NCI-H1048 (cell line): ENCODE data around the gene ABHD11.
"Not testable (repeated sequence)": the region's sequence is repeated elsewhere in the genome, so short reads cannot be mapped to it uniquely, and the experiment has no call there.

Experiments used
- DNase-seq: peaks from one replicate; lab custom pipeline; 2025; lab: John Stamatoyannopoulos, UW

ABHD11 gene

GRCh38 chr7:73718905-73719805 is 19.4 kb downstream of the ABHD11 start, which contains the start of gene STX1A:
Gene STX1A, minus strand, starts transcription at chr7:73719669. Its CDS starts 38 bp downstream, at chr7:73719631.
- peak; percentile 62 for DNase-seq

GRCh38 chr7:73718438-73718881 is 20.1 kb downstream of the ABHD11 start:
- DNase-seq, result no peak

GRCh38 chr7:73717991-73718405 is 20.6 kb downstream of the ABHD11 start:
- DNase-seq, result no peak

GRCh38 chr7:73717025-73717807 is 21.4 kb downstream of the ABHD11 start:
- no peak for DNase-seq

- no peak for DNase-seq
Measured at GRCh38 chr7:73716318-73716890, 22.2 kb downstream of the ABHD11 start.

GRCh38 chr7:73715648-73716317 is 22.8 kb downstream of the ABHD11 start:
- DNase-seq, result no peak

GRCh38 chr7:73713319-73713718 is 25.3 kb downstream of the ABHD11 start:
- not testable (repeated sequence) for DNase-seq

GRCh38 chr7:73712773-73713172 is 25.8 kb downstream of the ABHD11 start:
- no peak for DNase-seq

GRCh38 chr7:73708961-73709549 is 29.5 kb downstream of the ABHD11 start:
- no peak for DNase-seq

GRCh38 chr7:73707045-73707631 is 31.5 kb downstream of the ABHD11 start:
- DNase-seq, result no peak

- no peak for DNase-seq
Measured at GRCh38 chr7:73706126-73707044, 32.2 kb downstream of the ABHD11 start.

- no peak for DNase-seq
Measured at GRCh38 chr7:73705551-73705920, 33.1 kb downstream of the ABHD11 start.

GRCh38 chr7:73704640-73705550 is 33.7 kb downstream of the ABHD11 start:
- no peak for DNase-seq

- DNase-seq, result no peak
Measured at GRCh38 chr7:73703757-73704639, 34.6 kb downstream of the ABHD11 start.

GRCh38 chr7:73703225-73703624 is 35.4 kb downstream of the ABHD11 start:
- no peak for DNase-seq

- no peak for DNase-seq
Measured at GRCh38 chr7:73702665-73703064, 35.9 kb downstream of the ABHD11 start.

- DNase-seq, result no peak
Measured at GRCh38 chr7:73702226-73702625, 36.4 kb downstream of the ABHD11 start.
